OCI-LY1 (cell line): Measurements from ENCODE around the gene SPIRE2.

Experiments
- H2AFZ ChIP-seq: fragments of 200-600 bp; sonication (generic), shearing (Covaris generic); 2 replicates; pipeline ENCODE4 v1.6.0; 2014; ENCODE audit warnings: antibody characterized with exemption, mild to moderate bottlenecking, low read length
- H3F3A ChIP-seq: fragments of 200-600 bp; sonication (generic), shearing (Covaris generic); 2 replicates; pipeline ENCODE4 v1.6.0; 2014; ENCODE audit warnings: mild to moderate bottlenecking, antibody characterized with exemption, low read length, moderate library complexity; ENCODE audit not compliant: insufficient read depth
- H3K27ac ChIP-seq: fragments of 200-600 bp; sonication (generic); 2 replicates; pipeline ENCODE4 v1.5.1; 2014; ENCODE audit warnings: low read length, mixed run types, mild to moderate bottlenecking, low read depth; ENCODE audit not compliant: poor library complexity, severe bottlenecking
- H3K27me3 ChIP-seq: fragments of 200-600 bp; sonication (generic); 2 replicates; pipeline ENCODE4 v1.6.0; 2014; ENCODE audit warnings: antibody characterized with exemption, mild to moderate bottlenecking, low read length, moderate library complexity; ENCODE audit not compliant: insufficient read depth
- H3K36me3 ChIP-seq: fragments of 200-600 bp; sonication (generic); 2 replicates; pipeline ENCODE4 v1.6.1; 2014; ENCODE audit warnings: mild to moderate bottlenecking, antibody characterized with exemption, low read length, moderate library complexity, mixed read lengths; ENCODE audit not compliant: insufficient read depth
- H3K4me1 ChIP-seq: fragments of 200-600 bp; sonication (generic); 2 replicates; pipeline ENCODE4 v1.5.1; 2014; ENCODE audit warnings: mild to moderate bottlenecking, low read length, moderate library complexity; ENCODE audit not compliant: insufficient read depth, severe bottlenecking
- H3K4me2 ChIP-seq: fragments of 200-600 bp; sonication (generic), shearing (Covaris generic); 2 replicates; pipeline ENCODE4 v1.6.1; 2014; ENCODE audit warnings: low read length
- H3K4me3 ChIP-seq: fragments of 200-600 bp; sonication (generic); 2 replicates; pipeline ENCODE4 v1.5.1; 2014; ENCODE audit warnings: low read length, low read depth, mild to moderate bottlenecking, mixed read lengths; ENCODE audit not compliant: poor library complexity, severe bottlenecking
- H3K79me2 ChIP-seq: fragments of 200-600 bp; shearing (Covaris generic); 2 replicates; pipeline ENCODE4 v1.6.1; 2016; ENCODE audit warnings: mixed run types, low read length, mixed read lengths; ENCODE audit not compliant: insufficient read depth
- H3K9ac ChIP-seq: fragments of 200-600 bp; sonication (generic), shearing (Covaris generic); 2 replicates; pipeline ENCODE4 v1.6.1; 2014; ENCODE audit warnings: mild to moderate bottlenecking, low read length, mixed read lengths
- H3K9me2 ChIP-seq: fragments of 200-600 bp; sonication (generic), shearing (Covaris generic); 2 replicates; pipeline ENCODE4 v1.6.1; 2014; ENCODE audit warnings: low read depth, mild to moderate bottlenecking, low read length, mixed read lengths
- H3K9me3 ChIP-seq: fragments of 200-600 bp; shearing (Covaris generic); 2 replicates; pipeline ENCODE4 v1.6.1; 2014; ENCODE audit warnings: low read length, mixed read lengths
- H4K20me1 ChIP-seq: fragments of 200-600 bp; sonication (generic), shearing (Covaris generic); 2 replicates; pipeline ENCODE4 v1.6.0; 2016; ENCODE audit warnings: mild to moderate bottlenecking, low read length; ENCODE audit not compliant: insufficient read depth
- EZH2 ChIP-seq: fragments of 200-600 bp; sonication (generic), shearing (Covaris generic); IDR thresholded peaks from 2 replicates; pipeline ENCODE4 v1.8.0; 2017; ENCODE audit warnings: borderline replicate concordance, mixed run types, mild to moderate bottlenecking, antibody characterized with exemption, low read length, moderate library complexity, mixed read lengths
- TF ChIP-seq, protein P1 (sequence below): fragments of 200-600 bp; sonication (generic), shearing (Covaris generic); IDR thresholded peaks from 2 replicates; pipeline ENCODE4 v1.5.1; 2017; ENCODE audit warnings: mild to moderate bottlenecking, antibody characterized with exemption, low read length, moderate library complexity, mixed read lengths

The SPIRE2 gene

GRCh38 chr16:89826531-89827382 is 1.5 kb upstream of the SPIRE2 start:
- H3K4me2 ChIP-seq, result no peak overlapping the region

DNA sequence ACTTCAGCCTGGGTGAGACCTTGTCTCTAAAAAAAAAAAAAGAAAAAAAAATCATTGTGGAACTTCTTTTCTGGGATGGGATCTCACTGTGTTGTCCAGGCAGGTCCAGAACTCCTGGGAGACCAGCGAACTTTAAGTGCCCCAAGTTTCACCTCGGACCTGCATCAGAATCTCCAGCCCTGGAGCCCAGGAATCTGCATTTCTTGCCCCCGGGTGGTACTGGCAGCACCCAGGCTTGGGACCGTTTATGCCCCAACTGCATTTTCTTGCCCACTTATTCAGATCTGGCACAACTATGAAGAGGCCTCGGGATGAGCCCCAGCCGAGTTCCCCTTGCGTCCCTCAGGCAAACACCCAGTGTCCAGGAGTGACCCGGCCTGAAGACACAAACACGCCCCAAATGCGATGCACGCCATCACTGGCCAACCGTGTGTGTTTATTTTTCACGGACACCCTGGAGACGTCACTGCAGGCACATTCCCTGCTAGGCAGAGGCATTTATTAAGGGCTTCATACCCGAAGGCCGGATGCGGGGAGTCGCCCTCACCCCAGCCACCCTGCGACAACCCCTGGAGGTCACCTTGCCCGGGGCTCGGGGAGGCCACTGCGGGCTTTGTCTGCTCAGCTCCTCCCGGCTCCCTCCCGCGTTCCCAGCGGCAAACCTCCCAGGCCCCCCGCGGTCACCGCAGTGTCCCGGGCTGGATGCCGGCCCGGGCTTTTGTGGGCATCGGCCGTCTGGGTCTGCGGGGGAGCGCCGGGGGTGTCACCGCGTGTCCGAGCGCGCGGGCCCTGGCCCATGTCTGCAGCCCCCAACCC is 684 bp upstream of the SPIRE2 start:
- Histone ChIP-seq H3K79me2 (no peaks in the 10 kb centered on the region), H3K36me3 (no peaks in the 10 kb centered on the region), H3K27ac (no peak overlapping the region), H3K4me1 (peaks cover 13% of the 10 kb centered on the region), H3K4me3 (peak overlapping the region; percentile 61), H3F3A (no peaks in the 10 kb centered on the region), H3K27me3 (no peaks in the 10 kb centered on the region; the same call in 1 of the 2 replicates), H3K4me2 (peak overlapping the region; percentile 84), H3K9ac (peak overlapping the region; percentile 41; the same call in 1 of the 2 replicates), H3K9me3 (no peaks in the 10 kb centered on the region), H4K20me1 (no peaks in the 10 kb centered on the region), H2AFZ (no peak overlapping the region), H3K9me2 (no peaks in the 10 kb centered on the region)
- no peak for TF ChIP-seq EZH2
- TF ChIP-seq, protein P1, sequence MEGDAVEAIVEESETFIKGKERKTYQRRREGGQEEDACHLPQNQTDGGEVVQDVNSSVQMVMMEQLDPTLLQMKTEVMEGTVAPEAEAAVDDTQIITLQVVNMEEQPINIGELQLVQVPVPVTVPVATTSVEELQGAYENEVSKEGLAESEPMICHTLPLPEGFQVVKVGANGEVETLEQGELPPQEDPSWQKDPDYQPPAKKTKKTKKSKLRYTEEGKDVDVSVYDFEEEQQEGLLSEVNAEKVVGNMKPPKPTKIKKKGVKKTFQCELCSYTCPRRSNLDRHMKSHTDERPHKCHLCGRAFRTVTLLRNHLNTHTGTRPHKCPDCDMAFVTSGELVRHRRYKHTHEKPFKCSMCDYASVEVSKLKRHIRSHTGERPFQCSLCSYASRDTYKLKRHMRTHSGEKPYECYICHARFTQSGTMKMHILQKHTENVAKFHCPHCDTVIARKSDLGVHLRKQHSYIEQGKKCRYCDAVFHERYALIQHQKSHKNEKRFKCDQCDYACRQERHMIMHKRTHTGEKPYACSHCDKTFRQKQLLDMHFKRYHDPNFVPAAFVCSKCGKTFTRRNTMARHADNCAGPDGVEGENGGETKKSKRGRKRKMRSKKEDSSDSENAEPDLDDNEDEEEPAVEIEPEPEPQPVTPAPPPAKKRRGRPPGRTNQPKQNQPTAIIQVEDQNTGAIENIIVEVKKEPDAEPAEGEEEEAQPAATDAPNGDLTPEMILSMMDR, result no peak

More at GRCh38 chr16:89826531-89827382, 1.5 kb upstream of the SPIRE2 start:
- Histone ChIP-seq H4K20me1 (no peaks in the 10 kb centered on the region), H2AFZ (no peak overlapping the region), H3K27me3 (no peaks in the 10 kb centered on the region; the same call in 1 of the 2 replicates), H3K36me3 (no peaks in the 10 kb centered on the region), H3K27ac (no peak overlapping the region), H3F3A (no peaks in the 10 kb centered on the region), H3K4me1 (peaks cover 13% of the 10 kb centered on the region), H3K9me2 (no peaks in the 10 kb centered on the region), H3K9ac (no peak overlapping the region), H3K9me3 (no peaks in the 10 kb centered on the region), H3K79me2 (no peaks in the 10 kb centered on the region), H3K4me3 (no peak overlapping the region)
- TF ChIP-seq, protein P1, result no peak
- TF ChIP-seq EZH2, result no peak

DNA sequence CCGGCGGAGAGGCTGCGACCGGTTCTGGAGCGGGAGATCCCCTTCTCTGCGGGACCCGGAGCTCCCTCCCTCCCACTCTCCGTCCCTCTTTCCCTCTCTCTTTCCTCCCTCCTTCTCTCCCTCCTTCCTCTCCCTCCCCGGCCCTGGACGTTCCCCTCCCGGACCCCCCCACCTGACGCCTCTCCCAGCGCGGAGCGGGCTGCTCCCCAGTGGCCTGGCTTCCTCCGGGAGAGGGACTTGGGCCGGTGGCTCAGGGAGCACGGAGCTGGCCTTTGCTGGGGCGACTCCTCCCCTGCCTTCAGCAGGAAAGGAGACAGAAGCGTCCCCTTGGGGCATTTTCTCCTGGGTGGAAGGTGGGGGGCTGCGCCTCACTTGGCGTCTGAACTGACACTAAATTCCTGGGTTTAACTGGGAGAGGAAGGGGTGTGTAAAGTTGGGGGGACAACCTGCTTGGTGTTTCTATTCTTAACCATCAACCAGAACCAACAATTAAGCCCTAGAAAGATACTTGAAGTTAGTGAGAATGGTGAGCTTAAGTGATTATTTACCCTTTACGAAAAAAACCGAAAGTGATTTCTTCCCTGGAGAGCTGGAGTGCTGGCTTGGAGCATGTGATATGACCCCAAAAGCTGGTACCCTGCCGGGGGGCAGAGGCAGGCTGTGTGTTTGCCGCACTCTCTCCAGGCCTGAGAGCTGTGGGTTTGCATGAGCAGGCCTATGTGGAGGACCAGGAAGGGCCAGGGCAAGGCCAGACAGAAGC is 775 bp downstream of the SPIRE2 start:
- H3K9ac ChIP-seq, result no peak overlapping the region
- no peaks in the 10 kb centered on the region; the same call in 1 of the 2 replicates for H3K36me3 ChIP-seq
- H4K20me1 ChIP-seq, result no peaks in the 10 kb centered on the region
- H3K79me2 ChIP-seq, result no peaks in the 10 kb centered on the region
- H2AFZ ChIP-seq, result no peak overlapping the region
- H3K27ac ChIP-seq, result no peak overlapping the region
- no peaks in the 10 kb centered on the region for H3K9me3 ChIP-seq
- H3K4me2 ChIP-seq, result peak overlapping the region; percentile 58
- TF ChIP-seq, protein P1, result no peak
- no peak for TF ChIP-seq EZH2
- peak overlapping the region; percentile 46 for H3K4me3 ChIP-seq
- no peaks in the 10 kb centered on the region for H3F3A ChIP-seq
- H3K4me1 ChIP-seq, result peaks cover 13% of the 10 kb centered on the region
- H3K9me2 ChIP-seq, result no peaks in the 10 kb centered on the region
- H3K27me3 ChIP-seq, result no peaks in the 10 kb centered on the region; the same call in 1 of the 2 replicates
